Gastrocnemius medialis (tissue), 4 donors: ENCODE results near the gene EMD. TPM values are rescaled to one million over a fixed set of nuclear protein-coding genes. Genes with fewer than 3 reads are reported as not detected.
A peak's percentile ranks its signal among the peaks of the same experiment; 100 is the strongest.

Source experiments
- ATAC-seq, 2 donors: fragments of 150-250 bp; one replicate each; pipeline ENCODE4 v1.9.1; 2016
- DNase-seq, 2 donors: peaks; one replicate each; pipeline ENCODE4 v3.0.0-alpha.2; 2019
- H3K27ac ChIP-seq, 4 donors: fragments of 200-600 bp; sonication (generic); 1 replicate in 1 of 4; 2 replicates in 3 of 4; pipeline ENCODE4 v1.5.1; 2016 to 2018; ENCODE audit warnings: mild to moderate bottlenecking in 2 of 4, moderate library complexity in 1 of 4
- H3K27me3 ChIP-seq, 3 donors: fragments of 200-600 bp; sonication (generic) in 2 of 3; 1 replicate in 1 of 3; 2 replicates in 2 of 3; pipeline versions ENCODE4 v1.5.1 to v1.6.0; 2016 to 2019; ENCODE audit warnings: mild to moderate bottlenecking in 1 of 3, moderate library complexity in 1 of 3
- H3K36me3 ChIP-seq, 2 donors: fragments of 200-600 bp; sonication (generic) in 1 of 2; one replicate each; pipeline ENCODE4 v1.5.1; 2017 to 2018
- H3K4me1 ChIP-seq, 2 donors: fragments of 200-600 bp; sonication (generic) in 1 of 2; one replicate each; pipeline ENCODE4 v1.5.1; 2016 to 2017; ENCODE audit warnings: mild to moderate bottlenecking in 2 of 2
- H3K4me3 ChIP-seq, 4 donors: fragments of 200-600 bp; sonication (generic) in 3 of 4; 1 replicate in 1 of 4; 2 replicates in 3 of 4; pipeline ENCODE4 v1.5.1; 2016 to 2019; ENCODE audit warnings: mild to moderate bottlenecking in 2 of 4
- H3K9me3 ChIP-seq, 3 donors: fragments of 200-600 bp; sonication (generic) in 2 of 3; 1 replicate in 1 of 3; 2 replicates in 2 of 3; pipeline ENCODE4 v1.5.1; 2016 to 2019
- CTCF ChIP-seq, 5 experiments: fragments of 450-650 bp in 3 of 5; fragments of 200-600 bp in 2 of 5; sonication (generic) in 2 of 5; IDR thresholded peaks in 4 of 5; conservative IDR thresholded peaks in 1 of 5; 1 replicate in 4 of 5; 2 replicates in 1 of 5; pipeline ENCODE4 v1.5.1; 2016 to 2019; ENCODE audit warnings: antibody characterized with exemption in 5 of 5, mild to moderate bottlenecking in 3 of 5, moderate library complexity in 3 of 5
- POLR2A ChIP-seq, 2 donors: fragments of 450-650 bp; IDR thresholded peaks; one replicate each; pipeline ENCODE4 v1.6.1; 2017; ENCODE audit warnings: antibody characterized with exemption in 2 of 2, mild to moderate bottlenecking in 2 of 2, moderate library complexity in 2 of 2
- in situ Hi-C, 4 donors: fragments of 200-750 bp; cut with MboI; loops; one replicate each; pipeline versions ENCODE4 v1.15.0 to v1.8.0; 2017; ENCODE audit warnings: low sequenced_read_pairs in 4 of 4
- intact Hi-C: fragments of 100-400 bp; cut with DNase I; formaldehyde crosslinking; loops from one replicate; pipeline ENCODE4 v1.15.1; 2023; ENCODE audit warnings: low total_unique reads
- total RNA-seq, 4 donors: library from RNA; depleted of rRNA; stranded (reverse); fragments of >200 nt; gene quantifications; one replicate each; pipeline versions ENCODE4 v1.1.0 to v1.2.3, GENCODE V29; 2016

The EMD gene
- total RNA-seq, 4 donors from 2014 or later, result 36.2 to 61.5 (median 53.2) TPM

DNA sequence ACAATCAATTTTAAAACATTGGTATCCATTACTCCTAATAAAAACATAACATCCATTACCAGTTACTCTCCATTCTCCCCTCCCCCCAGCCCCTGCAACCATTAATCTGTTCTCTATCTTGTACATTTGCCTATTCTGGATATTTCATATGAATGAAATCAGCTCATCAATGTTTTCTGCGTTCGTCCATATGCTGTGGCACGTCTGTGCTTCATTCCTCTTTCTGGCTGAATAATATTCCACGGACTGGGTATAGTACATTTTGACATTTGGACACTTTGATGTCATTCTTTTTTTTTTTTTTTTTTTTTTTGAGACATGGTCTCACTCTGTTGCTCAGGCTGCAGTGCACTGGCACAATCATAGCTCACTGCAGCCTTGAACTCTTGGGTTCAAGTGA, 24.8 kb downstream of the EMD start:
- H3K4me3 ChIP-seq, result no peak overlapping the region
- no peak for DNase-seq
- H3K36me3 ChIP-seq, result peaks cover 0 to 14% of the 10 kb centered on the region in 2 donors
- H3K27ac ChIP-seq, result no peak overlapping the region
- no peaks in the 10 kb centered on the region for H3K9me3 ChIP-seq
- no peak for ATAC-seq
- intact Hi-C loops (no loop called here), in situ Hi-C loops (loop anchor here in 2 of 4 donors (25.0 kb wide), 1 partner anchor 133 kb away; the partner anchor contains the start of genes G6PD (in 2 of the 2) and IKBKG (in 2 of the 2))
- no peak for TF ChIP-seq POLR2A (IDR thresholded peaks at IDR 0.05)
- TF ChIP-seq CTCF (IDR thresholded peaks at IDR 0.05 in 4 of 5, conservative IDR thresholded peaks at IDR 0.05 in 1 of 5), result no peak
- H3K27me3 ChIP-seq, result no peaks in the 10 kb centered on the region
- peaks cover 16 to 26% of the 10 kb centered on the region in 2 donors for H3K4me1 ChIP-seq

DNA sequence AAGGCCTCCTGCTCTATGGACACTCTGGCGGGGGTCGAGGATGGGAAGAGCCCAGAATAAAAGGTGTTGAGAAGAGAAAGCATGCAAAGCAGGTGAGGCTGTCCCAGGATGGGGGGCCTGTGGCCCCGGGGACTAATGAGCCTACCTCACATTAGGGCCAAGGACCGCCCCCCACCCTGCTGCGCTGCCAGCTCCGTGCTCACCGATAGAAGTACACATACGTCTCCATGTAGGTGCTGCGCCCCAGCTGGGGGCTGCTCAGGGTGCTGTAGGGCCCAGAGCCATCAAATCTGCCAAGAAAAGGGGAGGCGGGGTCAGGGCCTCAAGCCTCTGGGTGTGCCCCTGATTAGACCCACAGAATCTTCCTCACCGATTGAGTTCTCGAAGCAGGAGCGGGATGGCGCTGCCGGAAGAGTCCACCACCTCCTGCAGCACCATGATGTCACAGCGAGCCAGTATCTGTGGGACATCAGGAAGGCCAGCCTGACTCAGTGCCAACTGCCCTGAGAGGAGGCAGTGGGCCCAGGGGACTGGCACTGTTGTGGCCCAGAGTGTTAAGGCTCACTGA, 25.6 kb downstream of the EMD start:
- Histone ChIP-seq H3K27ac (no peak overlapping the region), H3K9me3 (no peaks in the 10 kb centered on the region), H3K4me3 (no peak overlapping the region), H3K4me1 (peaks cover 13 to 20% of the 10 kb centered on the region in 2 donors), H3K27me3 (no peaks in the 10 kb centered on the region), H3K36me3 (peaks cover 0 to 5% of the 10 kb centered on the region in 2 donors)
- TF ChIP-seq POLR2A (IDR thresholded peaks at IDR 0.05) (no peak), CTCF (IDR thresholded peaks at IDR 0.05 in 4 of 5, conservative IDR thresholded peaks at IDR 0.05 in 1 of 5) (no peak)
- in situ Hi-C loops (loop anchor here in 2 of 4 donors (25.0 kb wide), 1 partner anchor 133 kb away; the partner anchor contains the start of genes G6PD (in 2 of the 2) and IKBKG (in 2 of the 2)), intact Hi-C loops (no loop called here)
- ATAC-seq (no peak), DNase-seq (no peak)

DNA sequence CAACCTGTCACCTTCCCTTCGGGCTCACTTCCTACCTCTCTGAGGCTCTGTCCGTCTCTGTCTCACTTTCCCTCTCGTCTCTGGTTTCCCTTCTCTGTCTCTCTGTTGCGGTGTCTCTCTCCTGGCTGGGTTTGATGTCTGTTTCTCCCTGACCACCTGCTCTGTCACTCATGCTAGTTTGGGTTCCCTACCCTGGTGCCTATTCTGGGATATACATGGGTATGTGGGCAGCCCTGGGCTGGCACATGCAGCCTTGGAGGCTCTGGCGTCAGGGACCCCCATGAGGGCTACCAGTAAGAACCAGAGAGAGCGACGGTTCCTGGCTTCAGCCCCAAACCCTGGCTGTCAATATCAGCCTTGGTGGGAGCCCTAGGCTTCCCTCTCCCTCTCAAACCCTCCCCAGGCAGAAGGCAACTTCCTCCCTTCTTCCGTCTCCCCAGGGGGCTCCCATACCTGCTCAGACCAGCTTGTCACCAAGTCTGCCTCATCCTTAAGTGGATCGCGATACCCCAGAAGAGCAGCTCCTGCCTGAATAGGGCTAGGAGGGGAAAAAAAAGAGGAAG, 29.6 kb downstream of the EMD start:
- intact Hi-C loops (loop anchor here (1.0 kb wide), 1 partner anchor 10 kb away; the partner anchor contains the start of gene RPL10), in situ Hi-C loops (loop anchor here in 2 of 4 donors (25.0 kb wide), 1 partner anchor 129 kb away; the partner anchor contains the start of genes G6PD (in 2 of the 2) and IKBKG (in 2 of the 2))
- ATAC-seq, result peak; percentile 66 to 78

GRCh38 chrX:154409222-154409871, 30.3 kb downstream of the EMD start, which contains the start of gene DNASE1L1:
TSS of gene DNASE1L1 (minus strand) at chrX:154409254. CDS start at chrX:154405568, 3,686 bp downstream.
- intact Hi-C loops, result no loop called here
- DNase-seq, result peak; percentile 79 to 93
- Histone ChIP-seq H3K9me3 (no peaks in the 10 kb centered on the region), H3K4me1 (peaks cover 12 to 32% of the 10 kb centered on the region in 2 donors), H3K4me3 (peak within 1 kb of the TSS; percentile 43 to 57 (median 54)), H3K27me3 (no peaks in the 10 kb centered on the region), H3K27ac (peak within 1 kb of the TSS; percentile 91 to 98 (median 98)), H3K36me3 (no peaks in the 10 kb centered on the region)
- peak; percentile 60 to 61 for ATAC-seq
- in situ Hi-C loops, result loop anchor here in 2 of 4 donors (25.0 kb wide), 1 partner anchor 128 kb away; the partner anchor contains the start of genes G6PD (in 2 of the 2) and IKBKG (in 2 of the 2)
- TF ChIP-seq POLR2A (IDR thresholded peaks at IDR 0.05), result peak; percentile 21 to 63
- TF ChIP-seq CTCF (IDR thresholded peaks at IDR 0.05 in 4 of 5, conservative IDR thresholded peaks at IDR 0.05 in 1 of 5), result no peak

More for the DNA sequence above, 29.6 kb downstream of the EMD start:
- peak; percentile 44 to 70 for DNase-seq
- peak overlapping the region; percentile 91 to 98 (median 98) for H3K27ac ChIP-seq
- no peak for TF ChIP-seq CTCF (IDR thresholded peaks at IDR 0.05 in 4 of 5, conservative IDR thresholded peaks at IDR 0.05 in 1 of 5)
- TF ChIP-seq POLR2A (IDR thresholded peaks at IDR 0.05), result peak in 1 of 2 donors; percentile 56
- H3K27me3 ChIP-seq, result no peaks in the 10 kb centered on the region
- H3K4me1 ChIP-seq, result peaks cover 12 to 32% of the 10 kb centered on the region in 2 donors
- H3K36me3 ChIP-seq, result no peaks in the 10 kb centered on the region
- H3K9me3 ChIP-seq, result no peaks in the 10 kb centered on the region
- H3K4me3 ChIP-seq, result peak overlapping the region; percentile 43 to 57 (median 52)
